ENCODE results near the gene PCYT2.
"Not testable (repeated sequence)": the region's sequence is repeated elsewhere in the genome, so short reads cannot be mapped to it uniquely, and the experiment has no call there.

PCYT2 gene

GRCh38 chr17:81956607-81957589 lies 45.7 kb upstream of the PCYT2 start:
- no peak for DNase-seq (ENCODE audit: low read depth)
- no peak overlapping the region for H3K4me3 ChIP-seq (ENCODE audit: low read length)
- no peak for TF ChIP-seq CTCF (IDR thresholded peaks at IDR 0.05; ENCODE audit: insufficient read depth, low read depth, low read length, missing control alignments)

GRCh38 chr17:81955756-81956544 lies 44.8 kb upstream of the PCYT2 start:
- no peak for TF ChIP-seq CTCF (IDR thresholded peaks at IDR 0.05; ENCODE audit: insufficient read depth, low read depth, low read length, missing control alignments)
- DNase-seq (ENCODE audit: low read depth) = no peak
- no peak overlapping the region for H3K4me3 ChIP-seq (ENCODE audit: low read length)

GRCh38 chr17:81955058-81955681 lies 44.0 kb upstream of the PCYT2 start:
- no peak for TF ChIP-seq CTCF (IDR thresholded peaks at IDR 0.05; ENCODE audit: insufficient read depth, low read depth, low read length, missing control alignments)
- no peak for DNase-seq (ENCODE audit: low read depth)
- H3K4me3 ChIP-seq (ENCODE audit: low read length) = no peak overlapping the region

- no peak for TF ChIP-seq CTCF (IDR thresholded peaks at IDR 0.05; ENCODE audit: insufficient read depth, low read depth, low read length, missing control alignments)
- DNase-seq (ENCODE audit: low read depth) = no peak
Measured at GRCh38 chr17:81954131-81955057, 43.2 kb upstream of the PCYT2 start.

GRCh38 chr17:81953443-81953842 lies 42.2 kb upstream of the PCYT2 start:
- H3K4me3 ChIP-seq (ENCODE audit: low read length) = not testable (repeated sequence)

More at GRCh38 chr17:81954131-81955057, 43.2 kb upstream of the PCYT2 start:
- H3K4me3 ChIP-seq (ENCODE audit: low read length) = no peak overlapping the region

GRCh38 chr17:81952792-81953228 lies 41.6 kb upstream of the PCYT2 start:
- no peak overlapping the region for H3K4me3 ChIP-seq (ENCODE audit: low read length)
- no peak for DNase-seq (ENCODE audit: low read depth)
- no peak for TF ChIP-seq CTCF (IDR thresholded peaks at IDR 0.05; ENCODE audit: insufficient read depth, low read depth, low read length, missing control alignments)

More at GRCh38 chr17:81953443-81953842, 42.2 kb upstream of the PCYT2 start:
- not testable (repeated sequence) for DNase-seq (ENCODE audit: low read depth)
